ENCODE data around the gene BFSP1.

DNA sequence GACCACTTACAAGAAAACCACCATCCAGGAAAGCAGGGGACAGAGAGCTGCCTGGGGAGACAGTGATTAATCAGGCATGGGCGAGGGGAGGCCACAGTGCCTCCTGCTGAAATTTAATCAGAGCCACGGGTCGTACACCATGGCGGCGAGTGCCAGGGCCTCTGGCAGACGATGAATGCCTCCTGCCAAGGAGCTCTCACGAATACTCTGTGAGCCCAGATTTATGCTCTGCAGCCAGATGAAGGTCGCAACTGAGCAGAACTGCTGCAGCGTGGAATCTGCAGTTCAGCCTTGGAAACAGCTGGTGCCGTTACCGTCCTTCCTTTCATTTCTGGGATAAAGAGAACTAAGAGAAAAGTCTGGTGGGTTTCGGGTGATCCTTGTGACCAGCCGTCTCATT is 85.6 kb downstream of the BFSP1 start:
- TF ChIP-seq, protein P1, sequence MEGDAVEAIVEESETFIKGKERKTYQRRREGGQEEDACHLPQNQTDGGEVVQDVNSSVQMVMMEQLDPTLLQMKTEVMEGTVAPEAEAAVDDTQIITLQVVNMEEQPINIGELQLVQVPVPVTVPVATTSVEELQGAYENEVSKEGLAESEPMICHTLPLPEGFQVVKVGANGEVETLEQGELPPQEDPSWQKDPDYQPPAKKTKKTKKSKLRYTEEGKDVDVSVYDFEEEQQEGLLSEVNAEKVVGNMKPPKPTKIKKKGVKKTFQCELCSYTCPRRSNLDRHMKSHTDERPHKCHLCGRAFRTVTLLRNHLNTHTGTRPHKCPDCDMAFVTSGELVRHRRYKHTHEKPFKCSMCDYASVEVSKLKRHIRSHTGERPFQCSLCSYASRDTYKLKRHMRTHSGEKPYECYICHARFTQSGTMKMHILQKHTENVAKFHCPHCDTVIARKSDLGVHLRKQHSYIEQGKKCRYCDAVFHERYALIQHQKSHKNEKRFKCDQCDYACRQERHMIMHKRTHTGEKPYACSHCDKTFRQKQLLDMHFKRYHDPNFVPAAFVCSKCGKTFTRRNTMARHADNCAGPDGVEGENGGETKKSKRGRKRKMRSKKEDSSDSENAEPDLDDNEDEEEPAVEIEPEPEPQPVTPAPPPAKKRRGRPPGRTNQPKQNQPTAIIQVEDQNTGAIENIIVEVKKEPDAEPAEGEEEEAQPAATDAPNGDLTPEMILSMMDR (tag by site-specific recombination; IDR thresholded peaks at IDR 0.05): no peak
- TF ChIP-seq GLIS1 (tag by site-specific recombination; IDR thresholded peaks at IDR 0.05) (no peak), ZNF140 (tag by site-specific recombination; IDR thresholded peaks at IDR 0.05) (no peak), KLF8 (tag by site-specific recombination; IDR thresholded peaks at IDR 0.05) (no peak), SALL2 (tag by site-specific recombination; IDR thresholded peaks at IDR 0.05; ENCODE audit: borderline replicate concordance) (no peak)
